Lower leg skin (tissue), 4 donors: ENCODE measurements around the gene TPT1. TPM values are rescaled to one million over a fixed set of nuclear protein-coding genes. Genes with fewer than 3 reads are reported as not detected.

Source experiments
- DNase-seq, 2 donors: peaks; one replicate each; pipeline ENCODE4 v3.0.0-alpha.2; 2019; ENCODE audit warnings: low spot score in 2 of 2
- H3K4me3 ChIP-seq: fragments of 200-600 bp; sonication (generic); 2 replicates; pipeline ENCODE4 v1.5.1; 2017; ENCODE audit warnings: mild to moderate bottlenecking, low read depth; ENCODE audit not compliant: poor library complexity, severe bottlenecking
- POLR2A ChIP-seq, 2 donors: fragments of 450-650 bp; IDR thresholded peaks; one replicate each; pipeline ENCODE4 v1.6.1; 2016 to 2017; ENCODE audit warnings: antibody characterized with exemption in 2 of 2, mild to moderate bottlenecking in 1 of 2, moderate library complexity in 1 of 2
- WGBS, 2 donors: methylation state at CpG; one replicate each; pipeline ENCODE4 v1.1.5; 2018; 5-methylcytosine and 5-hydroxymethylcytosine counted together
- intact Hi-C: fragments of 100-400 bp; cut with DNase I; formaldehyde crosslinking; loops from one replicate; pipeline ENCODE4 v1.15.0; 2023; ENCODE audit warnings: low total_unique reads
- total RNA-seq, 4 donors: library from RNA; depleted of rRNA; stranded (reverse); fragments of >200 nt; gene quantifications; one replicate each; pipeline ENCODE4 v1.1.0, GENCODE V29; 2016
- TF ChIP-seq, protein P1 (sequence below), 3 donors: fragments of 450-650 bp; IDR thresholded peaks; one replicate each; pipeline ENCODE4 v1.5.1; 2016; ENCODE audit warnings: antibody characterized with exemption in 3 of 3, mild to moderate bottlenecking in 3 of 3, moderate library complexity in 2 of 3

Gene TPT1
- total RNA-seq, 4 donors from 2014 or later = 2,307 to 2,977 (median 2,645) TPM

GRCh38 chr13:45310341-45311131 is 30.4 kb downstream of the TPT1 start:
- WGBS, 2 donors = 11 to 15% methylated on average over 15 of the region's 15 CpGs
- TF ChIP-seq, protein P1, sequence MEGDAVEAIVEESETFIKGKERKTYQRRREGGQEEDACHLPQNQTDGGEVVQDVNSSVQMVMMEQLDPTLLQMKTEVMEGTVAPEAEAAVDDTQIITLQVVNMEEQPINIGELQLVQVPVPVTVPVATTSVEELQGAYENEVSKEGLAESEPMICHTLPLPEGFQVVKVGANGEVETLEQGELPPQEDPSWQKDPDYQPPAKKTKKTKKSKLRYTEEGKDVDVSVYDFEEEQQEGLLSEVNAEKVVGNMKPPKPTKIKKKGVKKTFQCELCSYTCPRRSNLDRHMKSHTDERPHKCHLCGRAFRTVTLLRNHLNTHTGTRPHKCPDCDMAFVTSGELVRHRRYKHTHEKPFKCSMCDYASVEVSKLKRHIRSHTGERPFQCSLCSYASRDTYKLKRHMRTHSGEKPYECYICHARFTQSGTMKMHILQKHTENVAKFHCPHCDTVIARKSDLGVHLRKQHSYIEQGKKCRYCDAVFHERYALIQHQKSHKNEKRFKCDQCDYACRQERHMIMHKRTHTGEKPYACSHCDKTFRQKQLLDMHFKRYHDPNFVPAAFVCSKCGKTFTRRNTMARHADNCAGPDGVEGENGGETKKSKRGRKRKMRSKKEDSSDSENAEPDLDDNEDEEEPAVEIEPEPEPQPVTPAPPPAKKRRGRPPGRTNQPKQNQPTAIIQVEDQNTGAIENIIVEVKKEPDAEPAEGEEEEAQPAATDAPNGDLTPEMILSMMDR (IDR thresholded peaks at IDR 0.05) = no peak
- no peak for TF ChIP-seq POLR2A (IDR thresholded peaks at IDR 0.05)
- no peak for DNase-seq
- no peak overlapping the region for H3K4me3 ChIP-seq
- intact Hi-C loops = no loop called here

- H3K4me3 ChIP-seq = no peak overlapping the region
- TF ChIP-seq, protein P1 (IDR thresholded peaks at IDR 0.05) = no peak
- no peak for TF ChIP-seq POLR2A (IDR thresholded peaks at IDR 0.05)
- intact Hi-C loops = loop anchor here (10.0 kb wide), 1 partner anchor 262 kb away; no protein-coding TSS in a partner anchor
- DNase-seq = no peak
These were observed 34.0 kb downstream of the TPT1 start for GRCh38 chr13:45306966-45307365.

DNA sequence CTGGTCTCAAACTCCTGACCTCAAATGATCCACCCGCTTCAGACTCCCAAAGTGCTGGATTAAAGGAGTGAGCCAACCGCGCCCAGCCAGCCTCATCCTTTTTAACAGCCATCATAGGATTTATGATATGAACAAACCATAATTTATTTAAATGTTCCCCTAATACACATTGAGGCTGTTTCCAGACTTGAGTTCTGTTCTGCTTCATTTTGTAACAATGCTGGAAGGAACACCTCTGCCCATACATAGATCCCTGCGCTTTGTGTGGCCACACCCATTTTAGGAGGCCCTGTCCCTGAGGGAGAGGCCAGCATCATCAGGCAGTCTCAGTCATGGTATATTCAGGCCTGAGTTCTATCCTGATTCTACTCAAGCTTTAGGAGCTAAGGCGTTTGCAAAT is 35.9 kb downstream of the TPT1 start:
- intact Hi-C loops = loop anchor here (10.0 kb wide), 1 partner anchor 260 kb away; no protein-coding TSS in a partner anchor
- no peak for DNase-seq
- TF ChIP-seq POLR2A (IDR thresholded peaks at IDR 0.05) = no peak
- TF ChIP-seq, protein P1 (IDR thresholded peaks at IDR 0.05) = no peak
- 76 to 81% methylated on average over 5 of the region's 5 CpGs for WGBS, 2 donors
- H3K4me3 ChIP-seq = no peak overlapping the region

GRCh38 chr13:45303866-45304265 is 37.1 kb downstream of the TPT1 start:
- WGBS, 2 donors = 85 to 89% methylated on average over 5 of the region's 5 CpGs
- H3K4me3 ChIP-seq = no peak overlapping the region
- no peak for DNase-seq
- intact Hi-C loops = loop anchor here (10.0 kb wide), 1 partner anchor 259 kb away; no protein-coding TSS in a partner anchor
- TF ChIP-seq, protein P1 (IDR thresholded peaks at IDR 0.05) = no peak
- no peak for TF ChIP-seq POLR2A (IDR thresholded peaks at IDR 0.05)

DNA sequence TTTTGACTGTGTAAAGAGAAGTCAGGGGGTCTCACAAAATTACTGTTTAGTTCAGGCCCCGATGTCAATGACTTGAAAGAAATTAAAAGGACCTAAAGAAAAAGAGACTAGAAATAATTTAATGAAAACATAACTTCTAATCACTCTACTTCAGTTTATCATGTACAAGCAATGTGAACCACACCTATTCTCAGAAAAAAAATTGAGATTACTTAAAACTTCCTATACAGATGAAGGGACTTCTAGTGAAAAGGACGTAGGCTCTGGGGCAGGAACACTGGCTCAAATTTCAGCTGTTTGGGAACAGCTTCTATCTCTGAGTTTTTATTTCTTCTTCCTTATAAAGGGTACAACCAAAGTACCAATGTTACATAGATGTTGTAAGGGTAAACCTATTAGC is 38.0 kb downstream of the TPT1 start:
- H3K4me3 ChIP-seq = no peak overlapping the region
- intact Hi-C loops = loop anchor here (10.0 kb wide), 1 partner anchor 258 kb away; no protein-coding TSS in a partner anchor
- DNase-seq = no peak
- whole genome bisulfite sequencing, 2 donors = 81 to 82% methylated on average over 2 of the region's 2 CpGs
- no peak for TF ChIP-seq POLR2A (IDR thresholded peaks at IDR 0.05)
- TF ChIP-seq, protein P1 (IDR thresholded peaks at IDR 0.05) = no peak
